ENCODE results near the gene SEPTIN1.

SEPTIN1 gene

DNA sequence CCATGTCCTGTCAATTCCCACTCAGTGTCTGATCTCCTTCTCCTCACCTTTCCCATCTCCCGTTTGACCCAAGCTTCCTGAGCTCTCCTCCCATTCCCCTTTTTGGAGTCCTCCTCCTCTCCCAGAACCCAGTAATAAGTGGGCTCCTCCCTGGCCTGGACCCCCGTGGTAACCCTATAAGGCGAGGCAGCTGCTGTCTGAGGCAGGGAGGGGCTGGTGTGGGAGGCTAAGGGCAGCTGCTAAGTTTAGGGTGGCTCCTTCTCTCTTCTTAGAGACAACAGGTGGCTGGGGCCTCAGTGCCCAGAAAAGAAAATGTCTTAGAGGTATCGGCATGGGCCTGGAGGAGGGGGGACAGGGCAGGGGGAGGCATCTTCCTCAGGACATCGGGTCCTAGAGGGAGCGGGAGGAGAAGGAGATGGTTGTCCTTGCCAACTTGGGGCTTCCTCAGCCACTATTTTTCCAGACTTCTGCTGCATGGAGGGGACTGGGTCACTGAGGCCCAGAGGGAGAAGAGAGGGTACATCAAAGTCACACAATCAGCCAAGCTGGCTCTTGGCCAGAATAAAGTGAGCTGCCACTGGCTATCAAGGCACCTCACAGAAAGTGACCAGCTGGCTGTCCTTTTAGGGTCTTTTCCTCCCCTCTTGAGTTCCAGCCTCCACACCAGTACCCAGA lies 10.2 kb downstream of the SEPTIN1 start:
- H3K27me3 Mint-ChIP-seq = no peaks in the 10 kb centered on the region
- peak overlapping the region; percentile 76 for H3K4me3 Mint-ChIP-seq
- H3K4me1 Mint-ChIP-seq (ENCODE audit: low read depth) = peaks cover 38% of the 10 kb centered on the region
- no peaks in the 10 kb centered on the region for H3K9me3 Mint-ChIP-seq (ENCODE audit: low read depth)
- H3K27ac Mint-ChIP-seq = peak overlapping the region; percentile 91
- H3K36me3 Mint-ChIP-seq = no peaks in the 10 kb centered on the region

GRCh38 chr16:30371248-30371816 lies 11.0 kb downstream of the SEPTIN1 start:
- Mint-ChIP-seq H3K4me3 (peak overlapping the region; percentile 76), H3K36me3 (no peaks in the 10 kb centered on the region), H3K4me1 (ENCODE audit: low read depth) (peaks cover 44% of the 10 kb centered on the region), H3K27ac (peak overlapping the region; percentile 91), H3K9me3 (ENCODE audit: low read depth) (no peaks in the 10 kb centered on the region), H3K27me3 (no peaks in the 10 kb centered on the region)

GRCh38 chr16:30370456-30371247 lies 11.7 kb downstream of the SEPTIN1 start, which contains the start of gene TBC1D10B:
Gene TBC1D10B, minus strand, starts transcription at chr16:30370494. Its CDS starts 311 bp downstream, at chr16:30370183.
- H3K9me3 Mint-ChIP-seq (ENCODE audit: low read depth) = no peaks in the 10 kb centered on the region
- peak within 1 kb of the TSS; percentile 91 for H3K27ac Mint-ChIP-seq
- H3K4me1 Mint-ChIP-seq (ENCODE audit: low read depth) = peaks cover 46% of the 10 kb centered on the region
- H3K4me3 Mint-ChIP-seq = peak within 1 kb of the TSS; percentile 92
- no peaks in the 10 kb centered on the region for H3K36me3 Mint-ChIP-seq
- H3K27me3 Mint-ChIP-seq = no peaks in the 10 kb centered on the region

- no peaks in the 10 kb centered on the region for H3K9me3 Mint-ChIP-seq (ENCODE audit: low read depth)
- H3K27me3 Mint-ChIP-seq = no peaks in the 10 kb centered on the region
- peaks cover 49% of the 10 kb centered on the region for H3K4me1 Mint-ChIP-seq (ENCODE audit: low read depth)
- no peak overlapping the region for H3K27ac Mint-ChIP-seq
- H3K36me3 Mint-ChIP-seq = no peaks in the 10 kb centered on the region
- peak overlapping the region; percentile 76 for H3K4me3 Mint-ChIP-seq
These were observed 12.4 kb downstream of the SEPTIN1 start for GRCh38 chr16:30369938-30370455.

DNA sequence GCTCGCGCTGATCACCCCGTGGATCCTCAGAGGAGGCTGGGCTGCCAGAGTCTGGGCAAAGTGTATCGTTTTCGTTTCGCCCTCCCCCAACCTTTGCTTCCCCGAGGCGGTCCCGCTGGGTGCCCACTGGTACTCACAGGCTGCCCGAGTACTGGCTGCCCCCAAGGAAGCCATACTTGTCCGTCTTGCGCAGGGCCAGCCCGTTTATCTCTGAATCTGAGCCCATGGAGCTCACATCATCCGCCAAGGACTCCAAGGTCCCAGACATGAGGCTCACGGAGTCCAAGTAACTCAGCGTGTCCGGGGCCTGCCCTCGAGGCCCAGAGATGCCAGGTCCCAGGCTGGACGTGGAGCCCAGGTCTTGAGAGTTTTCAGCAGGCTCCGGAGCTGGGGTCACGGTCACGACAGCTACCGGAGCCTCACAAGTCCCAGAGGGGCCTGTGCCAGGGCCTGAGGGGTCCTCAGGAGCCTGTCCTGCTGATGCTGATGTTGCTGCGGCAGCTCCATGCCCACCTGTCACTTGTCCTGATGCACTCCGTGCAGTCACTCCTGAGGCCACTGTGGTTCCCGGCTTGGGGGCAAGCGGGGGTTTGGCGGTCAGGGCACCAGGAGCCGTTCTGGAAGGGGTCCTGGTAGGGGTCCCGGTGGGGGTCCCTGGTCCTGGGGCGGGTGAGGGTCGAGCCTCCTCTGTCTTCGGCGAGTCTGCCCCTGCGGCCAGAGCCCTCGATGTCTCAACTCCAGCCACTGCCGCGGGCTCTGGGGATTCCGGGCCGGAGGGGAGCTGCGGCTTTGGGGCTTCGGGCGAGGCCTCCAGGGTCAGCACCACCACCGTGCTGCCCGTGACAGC lies 13.0 kb downstream of the SEPTIN1 start:
- peak overlapping the region; percentile 92 for H3K4me3 Mint-ChIP-seq
- no peaks in the 10 kb centered on the region for H3K36me3 Mint-ChIP-seq
- H3K4me1 Mint-ChIP-seq (ENCODE audit: low read depth) = peaks cover 49% of the 10 kb centered on the region
- no peaks in the 10 kb centered on the region for H3K9me3 Mint-ChIP-seq (ENCODE audit: low read depth)
- no peaks in the 10 kb centered on the region for H3K27me3 Mint-ChIP-seq
- H3K27ac Mint-ChIP-seq = peak overlapping the region; percentile 87

GRCh38 chr16:30368792-30369090 lies 13.6 kb downstream of the SEPTIN1 start:
- Mint-ChIP-seq H3K27ac (peak overlapping the region; percentile 87), H3K27me3 (no peaks in the 10 kb centered on the region), H3K4me1 (ENCODE audit: low read depth) (peaks cover 49% of the 10 kb centered on the region), H3K4me3 (peak overlapping the region; percentile 92), H3K36me3 (no peaks in the 10 kb centered on the region), H3K9me3 (ENCODE audit: low read depth) (no peaks in the 10 kb centered on the region)

DNA sequence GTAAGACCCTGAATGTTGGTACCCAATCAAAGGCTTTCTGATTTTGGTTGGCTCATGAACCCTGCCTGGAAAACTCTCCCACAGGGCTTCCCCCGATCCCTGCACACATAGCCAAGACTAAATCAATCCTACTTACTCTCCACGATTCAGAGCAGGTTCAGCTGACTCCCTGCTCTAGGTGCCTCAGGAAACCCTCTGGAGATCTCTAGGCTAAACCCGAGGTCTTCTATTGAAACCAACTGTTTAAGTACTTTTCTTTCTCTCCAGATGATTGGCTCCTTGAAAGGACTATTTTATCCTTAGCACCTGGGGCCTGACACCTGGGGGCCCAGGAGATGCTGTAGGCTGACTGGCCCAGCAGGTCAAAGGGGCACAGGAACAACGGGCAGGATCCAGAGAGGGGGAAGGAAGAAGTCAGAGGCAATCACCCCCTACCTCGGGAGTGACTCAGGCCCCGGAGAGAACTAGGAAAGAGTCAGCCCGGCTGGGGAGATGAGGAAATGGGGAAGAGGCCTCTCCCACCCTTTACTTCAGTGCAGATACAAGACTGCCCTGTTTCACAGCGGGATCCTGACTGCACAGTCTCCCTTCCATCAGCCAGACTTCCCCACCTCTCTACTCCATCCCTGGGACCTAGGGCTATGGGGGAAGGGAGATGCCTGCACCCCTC lies 14.1 kb downstream of the SEPTIN1 start:
- no peaks in the 10 kb centered on the region for H3K27me3 Mint-ChIP-seq
- no peaks in the 10 kb centered on the region for H3K36me3 Mint-ChIP-seq
- H3K9me3 Mint-ChIP-seq (ENCODE audit: low read depth) = no peaks in the 10 kb centered on the region
- peak overlapping the region; percentile 87 for H3K27ac Mint-ChIP-seq
- peaks cover 49% of the 10 kb centered on the region for H3K4me1 Mint-ChIP-seq (ENCODE audit: low read depth)
- H3K4me3 Mint-ChIP-seq = peak overlapping the region; percentile 92

DNA sequence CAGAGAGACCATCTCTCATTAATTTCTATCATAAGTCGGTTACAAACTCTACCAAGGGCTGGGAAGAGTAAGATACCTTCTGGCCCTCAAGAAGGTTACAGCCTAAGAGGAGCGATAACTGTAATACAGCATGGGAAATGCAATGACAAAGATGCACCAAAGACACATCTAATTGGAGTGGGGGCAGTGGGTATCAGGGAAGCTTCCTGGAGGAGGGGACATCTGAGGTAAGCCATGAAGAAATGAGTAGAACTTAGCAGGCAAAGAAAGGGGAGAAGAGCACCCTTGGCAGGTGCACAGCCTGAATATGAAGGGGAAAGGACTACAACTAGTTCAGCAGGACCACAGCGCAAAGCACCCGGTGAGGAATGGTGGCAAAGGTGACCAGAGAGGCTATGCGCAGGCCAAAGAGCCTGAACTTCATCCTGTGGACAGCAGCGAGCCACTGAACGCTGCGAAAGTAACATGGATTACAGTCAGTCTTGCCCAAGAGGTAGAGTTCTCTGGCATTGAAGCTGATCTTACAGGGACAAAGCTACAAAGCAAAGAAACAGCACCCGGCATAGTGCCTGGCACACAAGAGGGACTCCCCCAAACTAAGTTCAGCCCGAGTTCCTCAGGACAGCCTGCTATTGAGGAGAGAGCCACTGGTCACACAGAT lies 14.9 kb downstream of the SEPTIN1 start:
- no peaks in the 10 kb centered on the region for H3K27me3 Mint-ChIP-seq
- H3K36me3 Mint-ChIP-seq = no peaks in the 10 kb centered on the region
- H3K4me1 Mint-ChIP-seq (ENCODE audit: low read depth) = peaks cover 46% of the 10 kb centered on the region
- H3K4me3 Mint-ChIP-seq = peak overlapping the region; percentile 92
- H3K27ac Mint-ChIP-seq = peak overlapping the region; percentile 87
- no peaks in the 10 kb centered on the region for H3K9me3 Mint-ChIP-seq (ENCODE audit: low read depth)

DNA sequence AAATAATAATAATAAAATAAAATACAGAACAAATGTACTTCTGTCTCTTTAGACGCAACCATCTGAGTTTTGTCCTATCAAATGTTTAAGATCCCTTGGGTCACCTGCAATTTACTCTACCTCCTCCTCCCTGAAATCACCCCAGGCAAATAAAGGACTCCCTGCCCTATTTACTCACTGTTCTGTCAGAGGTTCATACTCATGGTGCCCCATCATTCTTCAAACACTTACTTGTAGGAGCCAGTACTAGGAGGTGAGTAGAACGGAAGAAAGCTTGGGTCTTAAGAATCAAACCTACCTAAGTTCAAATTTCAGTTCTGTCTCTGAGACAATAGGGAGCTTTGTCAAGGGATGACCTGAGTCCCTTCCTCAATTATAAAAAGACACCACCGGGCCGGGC lies 15.8 kb downstream of the SEPTIN1 start:
- no peaks in the 10 kb centered on the region for H3K27me3 Mint-ChIP-seq
- peak overlapping the region; percentile 92 for H3K4me3 Mint-ChIP-seq
- H3K27ac Mint-ChIP-seq = peak overlapping the region; percentile 87
- H3K9me3 Mint-ChIP-seq (ENCODE audit: low read depth) = no peaks in the 10 kb centered on the region
- peaks cover 40% of the 10 kb centered on the region for H3K4me1 Mint-ChIP-seq (ENCODE audit: low read depth)
- H3K36me3 Mint-ChIP-seq = no peaks in the 10 kb centered on the region

GRCh38 chr16:30365200-30365599 lies 17.2 kb downstream of the SEPTIN1 start:
- Mint-ChIP-seq H3K9me3 (ENCODE audit: low read depth) (no peaks in the 10 kb centered on the region), H3K4me3 (no peak overlapping the region), H3K36me3 (no peaks in the 10 kb centered on the region)

GRCh38 chr16:30361180-30361579 lies 21.2 kb downstream of the SEPTIN1 start:
- no peak overlapping the region for H3K4me3 Mint-ChIP-seq
- H3K27me3 Mint-ChIP-seq = no peaks in the 10 kb centered on the region
- H3K36me3 Mint-ChIP-seq = no peaks in the 10 kb centered on the region
- no peak overlapping the region for H3K27ac Mint-ChIP-seq
- no peaks in the 10 kb centered on the region for H3K9me3 Mint-ChIP-seq (ENCODE audit: low read depth)
- peaks cover 10% of the 10 kb centered on the region for H3K4me1 Mint-ChIP-seq (ENCODE audit: low read depth)

More at GRCh38 chr16:30365200-30365599, 17.2 kb downstream of the SEPTIN1 start:
- peak overlapping the region; percentile 10 for H3K27ac Mint-ChIP-seq
- H3K4me1 Mint-ChIP-seq (ENCODE audit: low read depth) = peaks cover 33% of the 10 kb centered on the region
- no peaks in the 10 kb centered on the region for H3K27me3 Mint-ChIP-seq

DNA sequence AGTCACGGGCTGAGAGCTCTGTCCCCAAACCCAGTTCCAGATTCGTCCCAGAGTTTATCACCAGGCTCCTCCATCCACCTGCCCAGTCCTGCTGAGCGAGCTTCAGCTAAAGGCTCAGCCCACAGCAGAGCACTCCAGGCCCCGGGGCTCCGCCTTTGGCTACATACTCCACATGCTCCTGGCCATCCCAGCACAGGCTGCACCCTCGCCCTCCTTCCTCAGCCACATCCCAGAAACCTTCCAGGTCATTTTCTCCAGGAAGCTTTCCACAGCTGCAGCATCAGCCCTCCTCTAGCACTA lies 22.5 kb downstream of the SEPTIN1 start:
- Mint-ChIP-seq H3K9me3 (ENCODE audit: low read depth) (no peaks in the 10 kb centered on the region), H3K4me1 (ENCODE audit: low read depth) (peaks cover 13% of the 10 kb centered on the region), H3K27me3 (no peaks in the 10 kb centered on the region), H3K36me3 (no peaks in the 10 kb centered on the region), H3K4me3 (no peak overlapping the region), H3K27ac (no peak overlapping the region)

DNA sequence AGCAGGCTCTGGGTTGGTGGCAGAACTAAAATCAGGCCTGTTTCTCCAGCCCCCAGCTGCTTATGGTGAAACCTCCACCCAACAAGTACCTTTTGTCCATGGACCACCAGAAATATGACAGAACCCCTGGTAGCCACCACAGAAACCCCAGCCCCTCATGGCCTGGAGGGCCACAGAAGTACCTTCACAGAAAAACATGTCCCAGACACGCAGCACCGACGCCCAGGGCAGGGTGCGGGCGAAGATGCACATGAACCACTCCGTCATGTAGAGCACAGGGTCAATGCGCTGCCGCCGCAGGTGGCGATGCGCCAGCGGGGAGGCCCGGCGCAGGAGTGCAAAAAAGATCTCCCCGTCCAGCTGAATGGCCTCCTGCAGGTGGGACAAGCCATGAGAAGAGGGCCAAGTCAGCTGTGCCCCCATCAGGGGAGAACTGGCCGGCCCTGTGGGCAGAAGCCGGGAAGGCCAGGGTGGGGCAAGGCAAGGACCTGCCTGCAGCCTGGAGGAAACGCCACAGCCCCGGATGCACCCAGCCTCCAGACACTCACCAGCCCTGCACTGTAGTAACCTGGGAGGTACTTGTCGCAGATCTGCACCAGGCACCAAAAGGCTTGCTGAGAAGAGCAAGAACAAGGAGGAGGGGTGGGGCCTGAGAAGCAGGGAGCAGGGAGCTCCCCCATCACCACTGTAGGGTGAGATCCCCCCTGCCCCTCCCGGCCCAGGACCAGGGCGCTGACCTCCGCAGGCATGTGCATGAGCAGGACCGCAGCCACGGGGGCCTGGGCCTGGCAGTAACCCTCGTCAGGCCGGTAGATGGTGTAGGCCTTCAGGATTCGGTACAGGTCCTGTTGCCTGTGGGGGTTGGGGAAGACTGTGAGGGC lies 23.1 kb downstream of the SEPTIN1 start:
- no peaks in the 10 kb centered on the region for H3K36me3 Mint-ChIP-seq
- no peak overlapping the region for H3K27ac Mint-ChIP-seq
- no peak overlapping the region for H3K4me3 Mint-ChIP-seq
- H3K27me3 Mint-ChIP-seq = no peaks in the 10 kb centered on the region
- H3K4me1 Mint-ChIP-seq (ENCODE audit: low read depth) = peaks cover 18% of the 10 kb centered on the region
- H3K9me3 Mint-ChIP-seq (ENCODE audit: low read depth) = no peaks in the 10 kb centered on the region
